Ectodermal cell (in vitro differentiated cells): Measurements from ENCODE around the gene GPX8.

Experiments
- H3K27ac ChIP-seq: 2 replicates; pipeline ENCODE4 v1.7.0; 2013; ENCODE audit warnings: mild to moderate bottlenecking, low read depth, low read length; ENCODE audit not compliant: insufficient read depth, poor library complexity, severe bottlenecking
- H3K27me3 ChIP-seq: 2 replicates; pipeline ENCODE4 v1.7.0; 2013; ENCODE audit warnings: mild to moderate bottlenecking, low read length; ENCODE audit not compliant: insufficient read depth, control insufficient read depth, poor library complexity, severe bottlenecking
- H3K36me3 ChIP-seq: one replicate; pipeline ENCODE4 v1.7.0; 2013; ENCODE audit warnings: low read length; ENCODE audit not compliant: control insufficient read depth, insufficient read depth
- H3K4me1 ChIP-seq: one replicate; pipeline ENCODE4 v1.7.0; 2013; ENCODE audit warnings: low read length; ENCODE audit not compliant: control insufficient read depth, insufficient read depth
- H3K4me3 ChIP-seq: 2 replicates; pipeline ENCODE4 v1.7.0; 2013; ENCODE audit warnings: low read depth, low read length, control low read depth; ENCODE audit not compliant: insufficient read depth
- H3K9me3 ChIP-seq: 2 replicates; pipeline ENCODE4 v1.7.0; 2013; ENCODE audit warnings: mild to moderate bottlenecking, low read length, moderate library complexity; ENCODE audit not compliant: control insufficient read depth
- WGBS, 2 experiments: methylation state at CpG; one replicate each; pipeline ENCODE4 v1.1.7; 2013; ENCODE audit warnings: missing lambda C conversion rate in 2 of 2; 5-methylcytosine and 5-hydroxymethylcytosine counted together

The GPX8 gene

GRCh38 chr5:55172051-55172899 lies 12.3 kb downstream of the GPX8 start:
- Histone ChIP-seq H3K27ac (no peak overlapping the region), H3K4me3 (peak overlapping the region; percentile 18), H3K9me3 (no peaks in the 10 kb centered on the region), H3K4me1 (peaks cover 6% of the 10 kb centered on the region), H3K27me3 (peaks cover 56% of the 10 kb centered on the region), H3K36me3 (no peaks in the 10 kb centered on the region)
- 14 to 17% methylated on average over 13 to 14 of the region's 15 CpGs for WGBS, 2 experiments

GRCh38 chr5:55172937-55173686 lies 13.1 kb downstream of the GPX8 start, which contains the start of gene CDC20B:
CDC20B (minus strand) TSS chr5:55173177; CDS start chr5:55173000, 177 bp downstream.
- no peaks in the 10 kb centered on the region for H3K36me3 ChIP-seq
- 0 to 1% methylated on average over 69 of the region's 69 CpGs for WGBS, 2 experiments
- peak within 1 kb of the TSS; percentile 28 for H3K4me3 ChIP-seq
- H3K4me1 ChIP-seq = peaks cover 6% of the 10 kb centered on the region
- H3K9me3 ChIP-seq = no peaks in the 10 kb centered on the region
- H3K27me3 ChIP-seq = peaks cover 64% of the 10 kb centered on the region
- H3K27ac ChIP-seq = no peak within 1 kb of the TSS

- WGBS, 2 experiments = 4 to 5% methylated on average over 6 to 8 of the region's 8 CpGs
- peak overlapping the region; percentile 28 for H3K4me3 ChIP-seq
- H3K36me3 ChIP-seq = no peaks in the 10 kb centered on the region
- H3K9me3 ChIP-seq = no peaks in the 10 kb centered on the region
- H3K27ac ChIP-seq = no peak overlapping the region
- peaks cover 6% of the 10 kb centered on the region for H3K4me1 ChIP-seq
- H3K27me3 ChIP-seq = peaks cover 71% of the 10 kb centered on the region
These were observed 13.8 kb downstream of the GPX8 start for GRCh38 chr5:55173687-55174230.

- Histone ChIP-seq H3K9me3 (no peaks in the 10 kb centered on the region), H3K27ac (no peak overlapping the region), H3K36me3 (no peaks in the 10 kb centered on the region), H3K4me3 (peak overlapping the region; percentile 16), H3K4me1 (peaks cover 6% of the 10 kb centered on the region), H3K27me3 (peaks cover 91% of the 10 kb centered on the region)
- 8 to 9% methylated on average over 7 of the region's 7 CpGs for whole genome bisulfite sequencing, 2 experiments
These were observed 15.8 kb downstream of the GPX8 start for GRCh38 chr5:55175781-55176175.

- Histone ChIP-seq H3K9me3 (no peaks in the 10 kb centered on the region), H3K27ac (no peak overlapping the region), H3K4me3 (peak overlapping the region; percentile 16), H3K4me1 (peaks cover 6% of the 10 kb centered on the region), H3K27me3 (peaks cover 96% of the 10 kb centered on the region), H3K36me3 (no peaks in the 10 kb centered on the region)
- WGBS, 2 experiments = 0% methylated on average over 44 of the region's 44 CpGs
These were observed 16.3 kb downstream of the GPX8 start for GRCh38 chr5:55176176-55176818.

GRCh38 chr5:55177078-55177477 lies 17.1 kb downstream of the GPX8 start:
- Histone ChIP-seq H3K4me3 (no peak overlapping the region), H3K27ac (no peak overlapping the region), H3K36me3 (no peaks in the 10 kb centered on the region), H3K4me1 (peaks cover 6% of the 10 kb centered on the region), H3K27me3 (peaks cover 98% of the 10 kb centered on the region), H3K9me3 (no peaks in the 10 kb centered on the region)
- 0% methylated on average over 1 of the region's 2 CpGs; no CpG with 5 or more reads in 1 of the 2 experiments for WGBS, 2 experiments

- Histone ChIP-seq H3K36me3 (no peaks in the 10 kb centered on the region), H3K27ac (no peak overlapping the region), H3K9me3 (no peaks in the 10 kb centered on the region), H3K4me1 (peaks cover 6% of the 10 kb centered on the region), H3K27me3 (peaks cover 72% of the 10 kb centered on the region), H3K4me3 (no peak overlapping the region)
- WGBS, 2 experiments = 71 to 75% methylated on average over 1 of the region's 1 CpG
These were observed 20.0 kb downstream of the GPX8 start for GRCh38 chr5:55180016-55180415.

- H3K4me3 ChIP-seq = no peak overlapping the region
- H3K27me3 ChIP-seq = peaks cover 19% of the 10 kb centered on the region
- WGBS, 2 experiments = 43 to 54% methylated on average over 4 of the region's 4 CpGs
- H3K27ac ChIP-seq = no peak overlapping the region
- no peaks in the 10 kb centered on the region for H3K4me1 ChIP-seq
- H3K9me3 ChIP-seq = no peaks in the 10 kb centered on the region
- H3K36me3 ChIP-seq = no peaks in the 10 kb centered on the region
These were observed 27.4 kb downstream of the GPX8 start for GRCh38 chr5:55187370-55187769.

GRCh38 chr5:55188656-55189540 lies 28.9 kb downstream of the GPX8 start:
- WGBS, 2 experiments = 76 to 81% methylated on average over 5 to 6 of the region's 6 CpGs

More at GRCh38 chr5:55188656-55189540, 28.9 kb downstream of the GPX8 start:
- peaks cover 21% of the 10 kb centered on the region for H3K27me3 ChIP-seq
- no peak overlapping the region for H3K4me3 ChIP-seq
- no peaks in the 10 kb centered on the region for H3K9me3 ChIP-seq
- H3K27ac ChIP-seq = no peak overlapping the region
- no peaks in the 10 kb centered on the region for H3K36me3 ChIP-seq
- H3K4me1 ChIP-seq = no peaks in the 10 kb centered on the region
